ENCODE results near the gene ZBED4. TPM values are rescaled to one million over a fixed set of nuclear protein-coding genes. Genes with fewer than 3 reads are reported as not detected.

ZBED4 gene
- total RNA-seq, 2 donors from 2014 or later, result 16.2 to 19.9 TPM

- TF ChIP-seq CTCF (IDR thresholded peaks at IDR 0.05), result no peak
- H3K9me3 ChIP-seq, result no peaks in the 10 kb centered on the region
- H3K4me3 ChIP-seq, result no peak overlapping the region
- DNase-seq, result no peak
- no peaks in the 10 kb centered on the region for H3K36me3 ChIP-seq
- no peak overlapping the region for H3K9ac ChIP-seq (ENCODE audit: low read depth in 2 of 2, low read length in 2 of 2)
- H3K4me1 ChIP-seq, result no peaks in the 10 kb centered on the region
- H3K27ac ChIP-seq, result no peak overlapping the region
- intact Hi-C loops (cut with DNase I), result no loop called here
- H3K27me3 ChIP-seq, result no peaks in the 10 kb centered on the region
These were observed 42.4 kb upstream of the ZBED4 start for GRCh38 chr22:49811020-49811791.

GRCh38 chr22:49812838-49813237, 40.8 kb upstream of the ZBED4 start:
- no peaks in the 10 kb centered on the region for H3K36me3 ChIP-seq
- no peak for TF ChIP-seq CTCF (IDR thresholded peaks at IDR 0.05)
- intact Hi-C loops (cut with DNase I), result no loop called here
- no peak for DNase-seq
- H3K27me3 ChIP-seq, result no peaks in the 10 kb centered on the region
- H3K9me3 ChIP-seq, result no peaks in the 10 kb centered on the region
- no peak overlapping the region for H3K27ac ChIP-seq
- no peak overlapping the region for H3K9ac ChIP-seq (ENCODE audit: low read depth in 2 of 2, low read length in 2 of 2)
- H3K4me1 ChIP-seq, result no peaks in the 10 kb centered on the region
- no peak overlapping the region for H3K4me3 ChIP-seq

- Histone ChIP-seq H3K4me3 (no peak overlapping the region), H3K27ac (no peak overlapping the region), H3K36me3 (no peaks in the 10 kb centered on the region), H3K9ac (ENCODE audit: low read depth in 2 of 2, low read length in 2 of 2) (no peak overlapping the region), H3K27me3 (no peaks in the 10 kb centered on the region), H3K4me1 (no peaks in the 10 kb centered on the region), H3K9me3 (no peaks in the 10 kb centered on the region)
- intact Hi-C loops (cut with DNase I), result no loop called here
- TF ChIP-seq CTCF (IDR thresholded peaks at IDR 0.05), result no peak
- no peak for DNase-seq
These were observed 39.4 kb upstream of the ZBED4 start for GRCh38 chr22:49814164-49814686.

- Histone ChIP-seq H3K9me3 (no peaks in the 10 kb centered on the region), H3K27ac (no peak overlapping the region), H3K4me3 (no peak overlapping the region), H3K27me3 (no peaks in the 10 kb centered on the region), H3K36me3 (no peaks in the 10 kb centered on the region), H3K4me1 (no peaks in the 10 kb centered on the region), H3K9ac (ENCODE audit: low read depth in 2 of 2, low read length in 2 of 2) (no peak overlapping the region)
- TF ChIP-seq CTCF (IDR thresholded peaks at IDR 0.05), result no peak
- no peak for DNase-seq
- intact Hi-C loops (cut with DNase I), result no loop called here
These were observed 38.8 kb upstream of the ZBED4 start for GRCh38 chr22:49814856-49815255.

GRCh38 chr22:49815641-49816091, 38.0 kb upstream of the ZBED4 start:
- H3K36me3 ChIP-seq, result no peaks in the 10 kb centered on the region
- no peak overlapping the region for H3K27ac ChIP-seq
- no peak for DNase-seq
- no peaks in the 10 kb centered on the region for H3K9me3 ChIP-seq
- H3K27me3 ChIP-seq, result no peaks in the 10 kb centered on the region
- H3K9ac ChIP-seq (ENCODE audit: low read depth in 2 of 2, low read length in 2 of 2), result no peak overlapping the region
- TF ChIP-seq CTCF (IDR thresholded peaks at IDR 0.05), result no peak
- H3K4me1 ChIP-seq, result no peaks in the 10 kb centered on the region
- intact Hi-C loops (cut with DNase I), result no loop called here
- H3K4me3 ChIP-seq, result no peak overlapping the region
